Amniotic epithelial cell (primary cell): ENCODE measurements around the gene TTYH1.

Source experiments
- DNase-seq: peaks from one replicate; pipeline ENCODE4 v3.0.0-alpha.2; 2010; ENCODE audit warnings: low read depth

Gene TTYH1

DNA sequence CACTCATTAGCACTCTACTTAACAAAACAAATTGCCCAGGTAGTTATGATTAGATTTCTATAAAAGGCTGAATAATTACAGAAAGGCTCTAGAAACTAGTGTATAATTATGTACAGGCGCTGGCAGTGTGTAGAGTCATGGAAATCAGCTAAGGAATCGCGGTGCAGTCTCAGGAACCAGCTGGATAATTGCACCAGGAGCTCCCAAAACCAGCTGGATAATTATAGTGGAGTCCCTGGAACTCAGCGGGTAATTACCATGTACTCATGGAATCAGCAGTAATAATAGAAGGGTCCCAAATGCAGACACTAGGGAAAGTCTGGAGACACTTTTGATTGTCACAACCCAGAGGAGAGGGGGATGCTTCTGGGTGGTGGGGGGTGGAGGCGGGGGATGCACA lies 23.2 kb upstream of the TTYH1 start:
- no peak for DNase-seq

DNA sequence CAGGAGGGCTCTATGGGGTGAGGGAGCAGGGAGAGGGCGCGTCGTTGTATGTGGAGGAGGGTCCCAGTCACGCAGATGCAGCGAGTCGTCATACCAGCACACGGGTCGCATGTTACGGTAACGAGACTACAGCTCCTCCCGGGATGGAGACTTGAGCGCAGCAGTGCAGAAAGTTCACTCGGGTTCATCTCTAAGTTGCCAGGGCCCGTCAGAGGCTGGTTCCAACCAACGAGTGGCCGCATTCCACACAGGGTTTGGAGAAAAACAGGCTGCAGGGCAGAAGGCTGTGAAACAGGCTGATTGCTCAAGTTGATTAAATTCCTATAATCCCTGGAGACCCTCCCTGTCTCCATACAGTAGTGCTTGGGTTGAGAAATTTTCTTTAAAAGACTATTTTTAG lies 21.9 kb upstream of the TTYH1 start:
- DNase-seq, result no peak

DNA sequence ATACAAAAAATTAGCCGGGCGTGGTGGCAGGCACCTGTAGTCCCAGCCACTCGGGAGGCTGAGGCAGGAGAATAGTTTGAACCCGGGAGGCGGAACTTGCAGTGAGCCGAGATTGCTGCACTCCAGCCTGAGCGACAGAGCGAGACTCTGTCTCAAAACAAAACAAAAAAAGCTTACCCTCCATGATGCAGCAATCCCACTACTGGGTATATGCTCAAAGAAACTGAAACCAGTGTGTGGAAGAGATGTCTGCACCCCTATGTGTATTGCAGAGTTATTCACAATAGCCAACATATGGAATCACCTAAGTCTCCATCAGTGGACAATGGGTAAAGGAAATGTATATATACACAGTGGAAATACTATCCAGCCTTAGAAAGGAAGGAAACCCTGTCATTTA lies 19.6 kb upstream of the TTYH1 start:
- no peak for DNase-seq

DNA sequence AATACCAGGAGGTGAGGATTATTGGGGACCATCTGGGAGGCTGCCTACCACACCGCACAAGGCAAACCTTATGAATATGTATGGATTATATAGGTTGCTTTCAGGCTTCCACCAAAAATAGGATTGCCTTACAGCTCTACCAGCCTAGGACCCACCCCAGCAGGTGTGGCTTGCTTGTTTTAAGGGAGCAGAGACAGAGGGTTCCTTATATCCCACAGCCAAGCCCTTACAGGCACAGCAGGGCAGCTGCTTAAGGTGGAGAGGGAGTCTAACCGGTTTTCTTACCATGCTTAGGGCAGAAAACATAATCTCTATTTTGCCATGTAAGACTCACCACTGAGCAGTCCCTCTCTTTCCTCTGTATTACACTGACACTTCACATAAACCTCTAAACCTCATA lies 16.1 kb upstream of the TTYH1 start:
- no peak for DNase-seq

DNA sequence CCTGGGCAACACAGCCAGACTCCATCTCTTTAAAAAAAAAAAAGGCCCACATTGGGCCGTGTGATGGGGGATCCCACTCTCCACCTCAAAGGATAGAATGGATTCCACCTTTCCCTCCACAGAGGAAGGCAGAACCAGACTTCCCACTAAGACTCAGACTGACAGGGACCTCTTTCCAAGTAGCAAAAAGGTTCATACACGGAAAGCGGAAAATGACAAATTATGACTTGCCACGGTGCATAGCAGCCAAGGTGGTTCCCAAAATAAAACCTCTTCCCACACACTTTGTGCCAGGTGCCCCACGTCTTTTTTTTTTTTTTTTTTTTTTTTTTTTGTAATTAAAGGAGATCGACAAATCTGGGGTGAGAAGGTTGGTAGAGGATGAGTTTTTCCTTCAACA lies 14.4 kb upstream of the TTYH1 start:
- no peak for DNase-seq

DNA sequence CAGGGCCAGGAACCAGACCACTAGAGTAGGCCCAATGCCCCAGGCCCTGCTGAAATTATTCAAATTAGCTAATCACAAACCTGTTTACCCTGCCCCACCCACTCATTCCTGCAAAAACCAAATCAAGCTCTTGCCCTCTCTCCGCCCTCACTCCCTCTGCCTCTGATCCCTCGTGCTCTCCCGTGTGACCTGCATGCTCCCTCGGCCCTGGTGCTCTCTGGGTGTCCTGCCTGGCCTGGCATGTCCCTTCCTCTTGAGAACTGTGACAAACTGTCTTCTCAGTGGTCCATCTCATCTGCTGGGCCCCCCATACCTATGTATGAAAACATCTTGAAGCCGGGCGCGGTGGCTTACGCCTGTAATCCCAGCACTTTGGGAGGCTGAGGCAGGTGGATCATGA lies 12.2 kb upstream of the TTYH1 start:
- no peak for DNase-seq

DNA sequence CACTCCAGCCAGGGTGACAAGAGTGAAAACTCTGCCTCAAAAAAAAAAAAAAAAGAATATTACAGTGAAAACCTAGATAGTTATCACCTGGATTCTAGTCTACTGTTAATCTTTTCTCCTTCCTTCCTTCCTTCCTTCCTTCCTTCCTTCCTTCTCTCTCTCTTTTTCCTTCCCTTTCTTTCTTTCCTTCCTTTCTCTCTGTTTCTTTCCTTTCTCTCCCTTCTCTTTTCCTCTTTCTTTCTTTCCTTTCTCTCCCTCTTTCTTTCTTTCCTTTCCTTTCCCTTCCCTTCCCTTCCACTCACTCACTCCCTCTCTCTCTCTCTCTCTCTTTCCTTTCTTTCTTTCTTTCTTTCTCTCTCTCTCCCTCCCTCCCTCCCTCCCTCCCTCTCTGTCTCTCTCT lies 9.6 kb upstream of the TTYH1 start:
- DNase-seq, result no peak

DNA sequence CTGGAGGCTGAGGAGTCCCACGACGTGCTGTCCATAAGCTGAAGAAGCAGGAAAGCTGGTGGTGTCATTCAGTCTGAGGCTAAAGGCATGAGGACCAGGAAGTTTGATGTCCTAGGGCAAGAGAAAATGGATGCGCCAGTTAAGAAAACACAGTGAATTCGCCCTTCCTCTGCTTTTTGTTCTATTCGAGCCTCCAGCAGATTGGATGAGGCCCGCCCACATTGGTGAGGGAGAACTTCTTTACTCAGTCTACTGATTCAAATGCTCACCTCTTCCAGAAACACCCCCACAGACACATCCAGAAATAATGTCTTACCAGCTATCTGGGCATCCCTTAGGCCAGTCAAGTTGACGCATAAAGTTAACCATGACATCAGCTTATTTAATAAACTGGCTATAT lies 7.5 kb upstream of the TTYH1 start:
- DNase-seq, result no peak

DNA sequence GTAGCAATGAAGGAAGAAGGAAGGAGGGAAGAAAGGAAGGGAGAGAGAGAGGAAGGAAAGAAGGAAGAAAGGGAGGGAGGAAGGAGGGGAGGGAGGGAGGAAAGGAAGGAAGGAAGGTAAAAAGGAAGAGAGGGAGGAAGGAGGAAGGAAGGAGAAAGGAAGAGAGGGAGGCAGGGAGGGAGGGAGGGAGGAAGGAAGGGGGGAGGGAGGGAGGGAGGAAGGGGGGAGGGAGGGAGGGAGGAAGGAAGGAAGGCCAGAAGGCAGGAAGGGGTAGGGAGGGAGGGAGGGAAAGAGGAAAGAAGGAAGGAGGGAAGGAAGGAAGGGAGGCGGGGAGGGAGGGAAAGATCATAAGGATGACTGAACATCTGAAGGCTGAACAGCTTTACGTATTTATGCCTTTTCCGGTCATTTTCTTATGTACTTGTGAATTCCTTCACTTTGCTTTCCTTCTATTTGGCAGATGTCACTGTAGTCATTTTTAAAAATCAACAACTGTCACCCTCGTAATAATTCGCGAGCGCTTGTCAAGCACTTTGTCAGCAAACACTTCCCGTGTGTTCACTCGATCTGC lies 6.7 kb upstream of the TTYH1 start:
- no peak for DNase-seq

DNA sequence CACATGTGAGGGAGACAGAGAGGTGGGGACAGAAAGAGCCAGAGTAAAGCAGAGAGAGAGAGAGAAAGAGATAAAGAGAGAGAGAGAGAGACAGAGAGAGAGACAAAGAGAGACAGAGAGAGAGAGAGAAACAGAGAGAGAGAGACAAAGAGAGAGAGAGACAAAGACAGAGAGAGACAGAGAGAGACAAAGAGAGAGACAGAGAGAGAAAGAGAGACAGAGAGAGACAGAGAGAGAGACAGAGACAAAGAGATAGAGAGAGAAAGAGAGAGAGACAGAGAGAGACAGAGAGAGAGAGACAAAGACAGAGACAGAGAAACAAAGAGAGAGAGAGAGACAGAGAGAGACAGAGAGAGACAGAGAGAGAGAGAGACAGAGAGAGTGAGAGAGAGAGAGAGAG lies 4.2 kb upstream of the TTYH1 start:
- DNase-seq, result no peak

DNA sequence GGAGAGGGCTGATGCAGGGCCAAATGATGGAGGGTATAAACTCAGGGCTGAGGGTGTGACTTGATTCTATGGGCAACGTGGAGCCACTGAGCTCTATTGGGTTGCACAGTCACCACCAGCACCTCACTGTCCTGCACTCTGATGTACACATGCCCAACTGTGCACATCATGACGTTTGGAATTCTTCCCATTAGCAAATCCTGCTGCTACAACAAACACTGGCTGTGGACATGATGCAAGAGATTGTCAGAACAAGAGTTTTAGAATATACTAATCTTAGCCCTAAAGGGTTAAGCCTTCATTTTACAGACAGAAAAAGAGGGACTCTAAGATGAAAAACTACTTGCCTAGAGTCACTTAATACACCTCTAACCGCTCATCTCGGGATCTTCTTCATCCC lies 2.4 kb upstream of the TTYH1 start:
- DNase-seq, result no peak

DNA sequence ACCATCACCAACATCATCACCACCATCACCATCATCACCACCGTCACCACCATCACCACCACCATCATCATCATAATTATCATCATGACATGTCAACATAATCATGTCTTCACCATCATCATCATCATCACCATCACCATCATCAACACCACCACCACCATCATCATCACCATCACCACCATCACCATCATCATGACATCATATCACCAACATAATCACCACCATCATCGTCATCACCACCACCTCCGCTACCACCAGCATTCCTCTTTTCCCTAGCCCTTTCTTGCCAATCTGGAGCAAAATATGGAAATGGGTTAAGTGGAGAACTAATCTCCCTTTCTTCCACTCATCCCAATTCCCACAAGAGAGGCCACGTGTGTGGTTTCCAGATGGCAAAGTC lies 1.1 kb upstream of the TTYH1 start:
- no peak for DNase-seq

DNA sequence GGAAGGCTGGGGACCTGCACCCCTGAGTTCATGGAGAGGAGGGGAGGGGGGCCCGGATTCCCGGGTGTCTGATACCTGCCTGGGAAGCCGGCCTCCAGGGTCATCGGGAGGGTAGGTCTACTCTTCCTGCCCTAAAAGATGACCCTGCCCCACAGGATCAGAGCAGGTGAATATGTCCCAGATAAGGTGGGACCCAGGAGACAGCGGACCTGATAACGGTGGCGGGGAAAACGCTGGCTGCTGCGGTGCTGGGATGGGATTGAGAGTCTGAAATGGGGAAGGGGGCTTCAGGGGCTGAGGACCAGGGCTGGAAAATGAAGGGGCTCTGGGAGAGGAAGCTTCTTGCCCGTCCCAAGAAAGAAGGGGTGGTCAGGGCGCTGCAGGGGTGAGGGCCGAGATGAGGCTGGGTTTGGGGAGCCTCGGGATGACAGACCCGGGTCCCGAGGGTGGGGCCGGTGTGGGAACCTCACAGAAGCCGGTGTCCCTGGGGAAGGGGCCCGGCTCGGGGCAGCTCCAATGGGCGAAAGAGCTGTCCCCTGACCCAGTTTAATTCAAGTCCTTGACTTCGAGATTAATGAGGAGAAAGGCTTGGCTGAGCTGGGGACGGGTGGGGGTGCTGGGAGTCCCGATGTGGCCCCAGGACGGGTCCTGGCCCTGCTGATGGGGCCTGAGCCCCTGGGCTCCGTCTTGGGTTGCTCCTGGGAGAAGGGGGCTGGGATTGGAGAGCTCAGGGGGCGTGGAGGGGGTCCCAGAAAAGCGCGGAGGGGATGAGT lies 823 bp downstream of the TTYH1 start:
- DNase-seq, result no peak

DNA sequence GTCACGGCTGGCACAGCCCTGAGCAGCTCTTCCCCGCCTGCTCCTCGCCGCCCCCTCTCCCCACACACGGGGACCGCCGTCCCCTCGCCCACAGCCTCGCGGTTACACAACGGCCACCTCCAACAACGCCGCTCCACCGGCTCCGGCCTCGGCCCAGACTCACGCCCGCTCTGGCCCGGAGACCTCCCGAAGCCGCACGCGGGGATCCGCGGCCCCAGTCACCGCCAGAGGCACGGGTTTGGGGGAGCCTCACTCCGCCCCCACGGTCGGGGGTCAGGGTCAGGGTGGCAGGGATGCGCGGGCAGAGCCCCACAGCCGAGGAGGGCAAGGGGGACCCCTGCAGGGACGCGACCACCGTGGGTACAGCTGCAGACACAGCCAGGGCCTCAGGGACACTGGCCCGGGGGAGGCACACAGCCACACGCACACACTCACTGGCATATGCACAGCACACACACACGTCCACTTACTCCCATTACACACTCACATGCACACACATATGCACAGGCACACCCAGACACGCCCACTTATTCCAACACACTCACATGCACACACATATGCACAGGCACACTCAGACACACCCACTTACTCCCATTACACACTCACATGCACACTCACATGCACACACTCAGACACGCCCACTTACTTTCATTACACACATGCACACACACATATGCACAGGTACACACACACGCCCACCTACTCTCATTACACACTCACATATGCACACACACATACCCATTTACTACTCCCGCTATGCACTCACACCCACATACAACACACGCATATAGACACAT lies 1.6 kb downstream of the TTYH1 start:
- DNase-seq, result no peak

DNA sequence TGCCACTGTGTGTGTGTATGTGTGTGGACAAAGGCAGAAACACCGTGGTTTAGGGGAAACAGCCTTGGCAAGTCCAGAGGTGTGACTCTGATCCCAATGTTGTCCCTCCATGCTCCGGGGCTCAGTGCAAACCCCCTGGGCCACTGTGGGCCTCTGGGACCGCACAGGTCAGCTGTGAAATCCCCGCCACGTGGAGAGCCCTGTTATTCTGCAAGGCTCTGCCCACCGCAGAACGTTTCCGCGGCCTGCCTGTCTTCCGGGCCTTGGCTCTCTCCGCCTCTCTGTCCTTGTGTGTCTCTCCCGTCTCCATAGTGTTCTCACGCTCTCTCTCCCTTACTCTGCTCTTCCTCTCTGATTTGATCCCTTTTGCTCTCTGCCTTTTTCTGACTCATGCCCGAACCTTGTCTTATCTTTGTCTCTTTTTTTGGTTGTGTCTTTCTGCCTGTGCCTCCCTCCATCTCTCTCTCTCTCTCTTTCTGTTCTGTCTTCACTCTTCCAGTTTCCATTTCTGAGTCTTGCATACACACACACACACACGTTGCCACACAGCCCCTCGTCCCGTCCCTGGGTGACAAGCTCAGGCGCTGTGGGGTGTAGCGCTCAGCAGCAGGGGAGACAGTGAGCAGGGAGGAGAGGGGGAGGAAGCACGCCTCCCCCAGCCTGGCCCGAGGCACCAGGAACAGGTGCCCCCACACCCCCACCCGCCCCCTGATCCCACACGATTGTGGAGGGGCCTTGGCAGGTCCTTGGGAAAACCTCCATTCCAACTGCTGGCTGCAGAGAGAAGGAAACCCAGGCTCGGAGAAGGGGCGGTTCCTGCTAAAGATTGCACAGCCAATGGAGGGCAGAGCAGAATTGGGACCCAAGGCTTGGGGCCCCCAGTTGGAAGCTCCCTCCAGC lies 3.0 kb downstream of the TTYH1 start:
- peak; percentile 76 for DNase-seq

DNA sequence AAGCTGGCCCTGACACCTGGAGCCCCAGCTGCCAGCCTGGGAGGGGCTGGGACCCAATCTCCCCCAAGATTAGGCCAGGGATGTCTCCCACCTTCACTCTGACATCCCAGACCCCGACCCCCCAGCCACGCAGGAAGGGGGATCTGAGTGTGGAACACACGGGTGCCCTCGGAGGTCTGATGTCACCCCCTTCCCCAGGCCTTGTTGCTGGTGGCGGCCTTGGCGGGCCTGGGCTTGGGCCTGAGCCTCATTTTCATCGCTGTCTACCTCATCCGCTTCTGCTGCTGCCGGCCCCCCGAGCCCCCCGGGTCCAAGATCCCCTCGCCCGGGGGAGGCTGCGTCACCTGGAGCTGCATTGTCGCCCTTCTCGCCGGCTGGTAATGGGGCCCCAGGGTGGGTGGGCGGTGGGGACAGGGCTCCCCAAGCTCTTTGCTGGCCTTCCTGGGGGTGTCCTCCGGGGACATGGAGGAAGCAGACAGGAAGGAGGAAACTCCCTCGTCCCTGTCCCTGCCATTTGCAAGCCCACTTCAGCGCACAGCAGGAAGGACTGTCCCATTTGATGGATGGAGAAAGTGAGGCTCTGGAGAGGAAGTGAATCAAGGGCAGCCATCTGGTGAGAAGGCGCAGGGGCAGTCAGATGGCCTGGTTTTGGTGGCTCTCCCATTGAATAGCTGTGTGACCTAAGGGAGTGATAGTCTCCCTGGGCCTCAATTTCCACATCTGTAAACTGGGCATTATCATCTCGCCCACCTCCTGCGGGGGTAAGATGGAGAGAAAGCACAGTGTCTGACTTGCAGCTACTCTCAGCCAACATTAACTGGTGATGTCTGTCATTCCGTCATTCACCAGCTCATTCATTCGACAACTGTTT lies 3.9 kb downstream of the TTYH1 start:
- no peak for DNase-seq

DNA sequence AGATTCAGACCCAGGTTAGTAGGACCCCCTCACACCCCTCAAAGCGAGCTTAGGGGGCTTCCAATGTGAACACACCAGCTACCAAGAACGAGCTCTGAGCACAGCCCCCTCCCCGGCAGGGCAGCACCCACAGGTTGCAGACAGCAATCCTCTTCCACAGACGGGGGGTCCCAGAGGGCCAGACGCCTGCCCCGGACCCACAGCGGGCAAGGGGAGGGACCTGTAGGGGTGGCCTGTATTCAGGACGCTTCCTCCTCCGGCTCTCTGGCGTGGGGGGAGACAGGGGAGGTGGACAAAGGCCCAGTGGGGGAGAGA lies 4.8 kb downstream of the TTYH1 start:
- no peak for DNase-seq

DNA sequence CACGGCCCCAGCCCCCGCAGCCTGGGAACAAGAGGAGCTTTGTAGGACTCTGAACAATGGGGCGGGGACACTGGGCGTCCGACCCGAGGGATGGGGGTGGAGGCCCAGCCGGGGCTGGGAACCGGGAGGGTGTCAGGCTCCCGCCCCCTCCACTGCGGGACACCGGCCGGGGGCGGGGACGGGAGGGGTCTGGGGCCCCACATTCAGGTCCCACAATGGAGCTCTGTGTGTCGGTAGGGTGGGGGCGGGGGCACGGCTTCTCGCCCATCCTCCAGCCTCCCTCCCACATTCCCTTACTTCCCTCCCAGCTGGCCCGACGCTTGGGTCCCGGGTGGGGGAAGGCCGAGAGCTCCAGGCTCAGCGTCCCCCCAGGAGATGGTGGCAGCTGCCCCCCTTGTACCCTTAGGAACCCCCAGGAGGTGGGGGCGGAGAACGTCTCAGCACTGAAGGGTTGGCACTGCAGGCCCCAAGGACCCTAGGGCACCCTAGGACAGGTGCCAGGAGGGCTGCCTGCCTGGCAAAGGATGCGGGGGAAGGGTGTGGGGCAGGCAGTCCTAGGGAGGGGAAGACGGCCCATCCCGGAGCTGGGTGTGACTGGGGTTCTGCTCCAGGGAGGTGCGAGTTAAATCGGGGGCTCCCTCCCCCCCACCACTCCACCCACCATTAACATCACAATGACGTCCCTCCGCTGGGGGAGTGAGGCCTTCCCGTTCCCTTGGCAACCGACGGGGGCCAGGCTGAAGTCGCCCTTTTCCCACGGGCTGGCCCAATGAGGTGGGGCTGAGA lies 5.3 kb downstream of the TTYH1 start:
- no peak for DNase-seq

DNA sequence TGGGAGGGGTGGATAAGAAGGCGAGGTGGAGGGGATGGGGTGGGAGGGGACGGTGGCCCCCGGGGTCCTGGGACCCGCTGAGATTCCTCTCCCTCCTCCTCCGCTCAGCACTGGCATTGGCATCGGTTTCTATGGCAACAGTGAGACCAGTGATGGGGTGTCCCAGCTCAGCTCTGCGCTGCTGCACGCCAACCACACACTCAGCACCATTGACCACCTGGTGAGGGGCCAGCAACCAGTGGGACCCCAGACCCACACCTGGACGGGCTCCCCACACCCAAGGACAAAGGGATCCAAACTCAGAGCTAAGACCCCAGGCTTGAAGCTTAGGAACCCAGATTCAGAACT lies 5.9 kb downstream of the TTYH1 start:
- no peak for DNase-seq

DNA sequence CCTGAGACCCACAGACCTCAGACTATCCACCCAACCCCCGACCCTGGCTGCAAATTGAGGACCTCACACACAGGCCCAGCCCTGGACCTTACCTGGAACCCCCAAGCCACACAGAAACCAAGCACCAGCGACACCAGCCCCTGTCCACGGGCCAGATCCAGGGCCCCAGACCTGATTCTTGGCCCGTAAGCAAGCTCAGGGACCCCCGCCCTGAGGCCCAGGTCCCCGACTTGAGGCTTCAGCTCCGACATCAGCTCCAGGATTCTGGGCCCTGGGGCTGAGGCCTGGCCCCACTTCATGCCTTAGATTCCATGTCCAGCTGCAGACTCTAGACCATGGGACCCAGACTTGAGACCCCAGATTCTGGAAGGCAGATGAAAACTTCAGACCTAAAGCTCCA lies 6.3 kb downstream of the TTYH1 start:
- no peak for DNase-seq

DNA sequence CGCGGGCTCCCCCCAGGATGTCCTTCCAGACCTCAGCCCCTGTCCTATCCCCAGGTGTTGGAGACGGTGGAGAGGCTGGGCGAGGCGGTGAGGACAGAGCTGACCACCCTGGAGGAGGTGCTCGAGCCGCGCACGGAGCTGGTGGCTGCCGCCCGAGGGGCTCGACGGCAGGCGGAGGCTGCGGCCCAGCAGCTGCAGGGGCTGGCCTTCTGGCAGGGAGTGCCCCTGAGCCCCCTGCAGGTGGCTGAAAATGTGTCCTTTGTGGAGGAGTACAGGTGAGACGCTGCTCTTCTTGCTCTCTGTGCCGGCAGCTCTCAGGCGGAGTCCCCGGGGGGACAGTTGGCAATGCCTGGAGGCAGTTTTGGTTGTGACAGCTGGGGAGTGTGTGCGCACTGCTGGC lies 6.9 kb downstream of the TTYH1 start:
- DNase-seq, result no peak
